GM18861 (cell line): ENCODE results near the gene ASH1L.
"Not testable (repeated sequence)": the region's sequence is repeated elsewhere in the genome, so short reads cannot be mapped to it uniquely, and the experiment has no call there.

Source experiments
- ATAC-seq: cut with Tn5 transposase; IDR thresholded peaks from one replicate; pipeline ENCODE4 v1.9.1; 2021; ENCODE audit not compliant: unreplicated experiment

The ASH1L gene

GRCh38 chr1:155499953-155500639 is 62.5 kb downstream of the ASH1L start:
- ATAC-seq, result peak; percentile 41

- no peak for ATAC-seq
Measured at GRCh38 chr1:155499263-155499662, 63.3 kb downstream of the ASH1L start.

- not testable (repeated sequence) for ATAC-seq
Measured at GRCh38 chr1:155493595-155493994, 69.0 kb downstream of the ASH1L start.

- not testable (repeated sequence) for ATAC-seq
Measured at GRCh38 chr1:155488419-155488818, 74.2 kb downstream of the ASH1L start.

GRCh38 chr1:155487541-155487940 is 75.1 kb downstream of the ASH1L start:
- no peak for ATAC-seq

- ATAC-seq, result not testable (repeated sequence)
Measured at GRCh38 chr1:155486952-155487351, 75.7 kb downstream of the ASH1L start.

GRCh38 chr1:155485945-155486344 is 76.7 kb downstream of the ASH1L start:
- ATAC-seq, result no peak

- ATAC-seq, result no peak
Measured at GRCh38 chr1:155485222-155485621, 77.4 kb downstream of the ASH1L start.

- no peak for ATAC-seq
Measured at GRCh38 chr1:155481741-155482241, 80.8 kb downstream of the ASH1L start.

GRCh38 chr1:155479205-155479604 is 83.4 kb downstream of the ASH1L start:
- ATAC-seq, result no peak

GRCh38 chr1:155478270-155478852 is 84.2 kb downstream of the ASH1L start:
- no peak for ATAC-seq

GRCh38 chr1:155474146-155474545 is 88.5 kb downstream of the ASH1L start:
- no peak for ATAC-seq

- ATAC-seq, result no peak
Measured at GRCh38 chr1:155473151-155473821, 89.3 kb downstream of the ASH1L start.

- ATAC-seq, result no peak
Measured at GRCh38 chr1:155472491-155473083, 90.0 kb downstream of the ASH1L start.

GRCh38 chr1:155471891-155472290 is 90.7 kb downstream of the ASH1L start:
- ATAC-seq, result no peak

GRCh38 chr1:155471026-155471425 is 91.6 kb downstream of the ASH1L start:
- no peak for ATAC-seq

- no peak for ATAC-seq
Measured at GRCh38 chr1:155466996-155467395, 95.6 kb downstream of the ASH1L start.

- no peak for ATAC-seq
Measured at GRCh38 chr1:155466617-155466972, 96.0 kb downstream of the ASH1L start.

GRCh38 chr1:155463865-155464650 is 98.5 kb downstream of the ASH1L start:
- no peak for ATAC-seq

- no peak for ATAC-seq
Measured at GRCh38 chr1:155458111-155458510, 104.5 kb downstream of the ASH1L start.

GRCh38 chr1:155457266-155457665 is 105.3 kb downstream of the ASH1L start:
- ATAC-seq, result no peak
